T-helper 1 cell treated with Interleukin-12 subunit alpha and Interleukin-12 subunit beta and Interleukin-4 antibody, amounts not matched to agents 30 ng/mL and 1 ng/mL, for 36 hours (primary cell): ENCODE results near the gene SUFU. TPM values are rescaled to one million over a fixed set of nuclear protein-coding genes. Genes with fewer than 3 reads are reported as not detected.

Experiments
- intact Hi-C: fragments of 100-400 bp; cut with micrococcal nuclease; formaldehyde crosslinking; loops from one replicate; pipeline ENCODE4 v1.15.1; 2024
- total RNA-seq: library from RNA; stranded (reverse); gene quantifications from 2 replicates; pipeline ENCODE4 v1.2.3, GENCODE V29; 2022

Gene SUFU
- total RNA-seq, 1 donor from 2014 or later: 12.9 TPM

DNA sequence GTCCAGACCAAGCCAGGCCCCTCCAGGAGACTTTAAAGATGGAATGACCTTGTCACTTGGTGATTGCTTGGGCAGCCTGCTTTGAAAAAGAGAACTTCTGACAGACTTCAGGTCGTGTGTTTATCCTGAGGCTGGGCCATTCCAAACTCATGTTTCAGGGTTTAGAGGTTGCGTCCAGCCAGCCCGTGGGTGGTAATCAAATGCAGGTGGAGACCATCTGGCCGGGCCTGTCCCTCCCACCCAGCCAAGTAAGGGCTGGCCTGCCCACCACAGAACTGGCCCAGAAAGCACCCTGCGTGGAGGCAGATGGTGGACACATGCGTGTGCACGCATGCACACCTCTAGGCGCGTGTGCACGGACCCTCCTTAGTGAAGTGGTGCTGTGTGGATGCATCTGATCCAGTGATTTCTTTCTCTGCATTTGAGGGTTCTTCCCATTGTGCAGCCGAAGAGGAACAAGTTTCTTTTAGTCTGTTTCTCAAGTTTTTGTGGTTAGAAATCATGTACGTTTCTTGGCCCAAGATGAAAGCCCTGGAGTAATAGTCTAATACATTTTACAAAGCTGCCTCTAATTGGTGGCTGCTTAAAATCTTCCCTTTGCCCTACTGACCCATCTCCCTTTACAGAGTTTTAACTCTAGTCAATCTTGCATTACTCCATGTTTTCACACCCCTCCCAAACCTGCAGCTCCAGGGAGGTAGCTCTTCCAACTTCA is 43.0 kb downstream of the SUFU start:
- intact Hi-C loops: no loop called here

DNA sequence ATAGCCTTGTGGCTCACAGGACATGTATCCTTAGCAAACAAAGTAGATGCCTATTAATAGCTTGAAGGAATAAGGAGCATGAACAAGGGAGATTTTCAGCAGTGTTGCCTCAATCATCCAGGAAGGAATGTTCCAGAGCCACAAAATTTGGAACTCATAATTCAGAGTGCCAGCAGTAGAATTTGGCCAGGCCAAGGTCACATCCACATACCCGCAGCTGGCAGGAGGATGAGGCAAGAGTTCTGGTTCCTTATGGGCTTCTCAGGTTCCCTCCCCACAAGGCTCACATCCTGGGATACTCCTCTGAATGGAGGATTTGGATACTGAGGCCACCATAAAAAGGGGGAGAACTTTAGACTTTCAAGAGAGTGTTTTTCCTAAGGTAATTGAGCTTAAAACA is 45.8 kb downstream of the SUFU start:
- intact Hi-C loops: no loop called here

DNA sequence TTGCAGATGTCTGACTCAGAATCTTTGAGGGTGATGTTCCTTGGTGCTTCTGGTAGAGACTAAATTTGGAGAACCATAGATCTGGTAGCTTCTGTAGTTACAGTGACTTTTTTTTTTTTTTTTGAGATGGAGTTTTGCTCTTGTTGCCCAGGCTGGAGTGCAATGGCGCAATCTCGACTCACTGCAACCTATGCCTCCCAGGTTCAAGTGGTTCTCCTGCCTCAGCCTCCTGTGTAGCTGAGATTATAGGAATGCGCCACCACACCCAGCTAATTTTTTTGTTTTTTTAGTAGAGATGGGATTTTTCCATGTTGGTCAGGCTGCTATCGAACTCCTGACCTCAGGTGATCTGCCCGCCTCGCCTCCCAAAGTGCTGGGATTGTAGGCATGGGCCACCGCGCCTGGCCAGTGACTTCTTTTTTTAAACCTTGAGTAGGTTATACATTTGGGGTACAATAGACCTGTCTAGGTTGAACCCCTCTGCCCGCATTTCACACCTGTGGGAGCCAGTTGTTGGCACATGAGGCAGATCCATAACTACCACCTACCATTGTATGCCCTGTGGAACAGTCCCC is 47.0 kb downstream of the SUFU start:
- intact Hi-C loops: no loop called here

DNA sequence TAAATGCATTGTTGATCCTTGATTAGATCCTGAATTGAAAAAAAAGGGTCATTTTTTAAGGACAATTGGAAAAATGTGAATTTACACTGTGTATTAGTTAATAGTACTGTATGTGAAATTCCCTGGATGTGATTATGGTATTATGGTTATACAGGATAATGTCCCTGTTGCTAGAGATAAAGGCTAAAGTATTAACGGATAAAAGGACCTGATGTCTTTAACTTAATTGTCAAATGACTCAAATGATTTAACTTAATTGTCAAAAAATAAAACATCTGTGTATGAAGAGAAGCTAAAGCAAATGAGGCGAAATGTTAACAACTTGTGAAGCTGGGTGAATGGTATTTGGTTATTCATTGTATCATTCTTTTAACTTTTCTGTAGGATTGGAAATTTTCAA is 48.8 kb downstream of the SUFU start:
- intact Hi-C loops: no loop called here

DNA sequence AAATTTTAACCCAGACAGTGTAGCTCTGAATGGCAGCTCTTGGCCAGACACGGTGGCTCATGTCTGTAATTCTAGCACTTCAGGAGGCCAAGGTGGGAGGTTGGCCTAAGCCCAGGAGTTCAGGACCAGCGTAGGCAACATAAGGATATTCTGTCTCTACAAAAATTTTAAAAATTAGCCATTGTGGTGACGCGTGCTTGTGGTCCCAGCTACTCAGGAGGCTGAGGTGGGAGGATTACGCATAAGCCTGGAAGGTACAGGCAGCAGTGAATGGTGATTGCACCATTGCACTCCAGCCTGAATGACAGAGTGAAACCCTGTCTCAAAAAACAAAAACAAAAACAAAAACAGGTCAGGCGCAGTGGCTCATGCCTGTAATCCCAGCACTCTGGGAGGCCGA is 50.0 kb downstream of the SUFU start:
- intact Hi-C loops: no loop called here

DNA sequence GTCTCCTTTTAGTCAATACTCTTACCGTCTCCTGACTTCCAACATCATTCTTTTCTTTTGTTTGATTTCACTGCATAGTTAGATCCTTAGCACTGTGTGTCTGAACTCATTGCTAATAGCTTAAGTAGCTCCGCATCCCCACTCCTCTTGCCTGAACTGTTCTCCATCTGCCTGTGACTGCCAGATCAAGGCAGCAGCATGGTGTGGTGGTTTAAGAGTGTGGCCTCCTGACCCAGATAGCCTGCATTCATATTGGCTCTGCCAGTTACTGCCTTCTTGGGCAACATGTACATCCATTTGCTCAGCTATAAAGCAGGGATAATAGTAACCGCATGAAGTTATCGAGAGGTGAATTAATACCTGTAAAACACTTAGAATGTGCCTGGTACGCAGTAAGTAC is 50.8 kb downstream of the SUFU start:
- intact Hi-C loops: no loop called here

DNA sequence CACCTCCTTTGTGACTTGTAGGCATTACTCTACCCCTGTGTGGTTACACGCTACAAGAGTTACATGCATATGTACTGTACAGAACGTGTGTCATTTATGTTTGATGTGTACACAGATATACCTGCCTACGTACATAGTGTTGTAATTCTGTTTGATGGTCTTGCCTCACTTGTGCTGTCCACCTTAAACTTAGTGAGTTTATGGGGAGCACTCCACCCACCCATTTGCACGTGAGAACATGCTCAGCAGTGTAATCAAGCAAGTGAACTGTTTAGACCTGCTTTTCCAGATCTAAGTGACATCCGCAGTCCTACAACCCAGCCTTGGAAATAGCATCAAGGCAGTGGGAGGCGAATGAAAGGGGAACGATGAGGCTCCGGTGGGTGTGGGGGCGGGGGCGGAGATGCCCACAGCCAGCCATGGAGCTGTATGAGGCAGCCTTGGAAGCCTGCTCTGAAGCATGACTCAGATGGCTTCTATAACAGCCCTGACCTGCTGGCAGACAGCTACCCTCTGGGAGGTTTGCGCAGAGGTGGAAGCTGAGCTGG is 52.1 kb downstream of the SUFU start:
- intact Hi-C loops: no loop called here

DNA sequence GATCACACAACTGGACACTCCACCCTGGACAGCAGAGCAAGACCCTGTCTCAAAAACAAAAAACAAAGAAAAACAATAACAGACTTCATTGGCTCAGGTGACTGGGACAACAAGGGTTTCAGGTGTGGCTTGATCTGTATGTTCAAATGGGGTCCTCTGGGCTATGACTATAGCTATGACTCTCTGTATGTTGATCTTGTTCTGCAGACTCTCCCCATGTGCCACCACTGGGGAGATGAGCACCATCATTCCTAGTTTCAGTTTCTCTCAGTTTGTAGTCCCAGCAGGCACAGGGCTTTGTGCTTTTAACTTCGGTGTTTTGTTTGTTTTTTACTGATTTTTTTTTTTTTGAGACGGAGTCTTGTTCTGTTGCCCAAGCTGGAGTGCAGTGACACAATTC is 53.8 kb downstream of the SUFU start:
- intact Hi-C loops: no loop called here

DNA sequence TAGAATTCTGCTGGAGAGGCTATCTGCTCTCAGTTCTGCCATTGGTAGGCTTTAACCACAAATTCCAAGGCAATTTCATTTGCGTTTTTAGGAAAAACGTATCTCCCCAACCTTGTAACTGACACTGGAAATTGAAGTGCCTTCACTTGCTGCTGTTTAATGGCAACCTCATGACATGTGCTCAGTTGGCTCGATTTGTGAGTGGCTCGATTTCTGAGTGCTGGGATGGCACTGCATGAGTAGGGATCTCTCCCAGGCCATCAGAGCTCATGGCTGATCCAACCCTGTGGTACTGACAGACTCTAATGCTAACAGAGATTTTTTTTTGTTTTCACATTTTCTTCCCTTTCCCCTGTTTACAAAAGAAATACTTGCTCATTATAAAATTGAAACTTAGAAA is 56.0 kb downstream of the SUFU start:
- intact Hi-C loops: no loop called here

DNA sequence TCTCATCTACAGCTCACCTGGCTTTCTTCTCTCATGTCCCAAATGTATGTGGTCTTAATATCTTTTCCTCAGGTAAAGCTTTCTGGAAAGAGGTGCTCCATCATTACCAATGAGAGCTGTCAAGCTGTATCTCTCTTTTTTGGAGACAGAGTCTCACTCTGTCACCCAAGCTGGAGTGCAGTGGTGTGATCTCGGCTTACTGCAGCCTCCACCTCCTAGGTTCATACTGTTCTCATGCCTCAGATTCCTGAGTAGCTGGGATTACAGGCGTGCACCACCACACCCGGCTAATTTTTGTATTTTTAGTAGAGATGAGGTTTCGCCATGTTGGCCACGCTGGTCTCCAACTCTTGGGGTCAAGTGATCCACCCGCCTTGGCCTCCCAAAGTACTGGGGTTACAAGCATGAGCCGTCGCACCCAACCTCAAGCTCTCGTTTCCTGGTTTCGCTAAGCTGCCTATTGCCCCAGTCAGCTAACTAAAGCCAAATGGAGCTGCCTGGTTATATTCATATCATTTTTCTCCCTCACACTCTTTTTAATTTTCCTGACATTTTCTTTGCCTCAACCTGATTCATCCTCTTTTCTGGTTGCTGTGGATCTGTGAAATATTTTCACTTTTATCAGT is 60.5 kb downstream of the SUFU start:
- intact Hi-C loops: no loop called here

DNA sequence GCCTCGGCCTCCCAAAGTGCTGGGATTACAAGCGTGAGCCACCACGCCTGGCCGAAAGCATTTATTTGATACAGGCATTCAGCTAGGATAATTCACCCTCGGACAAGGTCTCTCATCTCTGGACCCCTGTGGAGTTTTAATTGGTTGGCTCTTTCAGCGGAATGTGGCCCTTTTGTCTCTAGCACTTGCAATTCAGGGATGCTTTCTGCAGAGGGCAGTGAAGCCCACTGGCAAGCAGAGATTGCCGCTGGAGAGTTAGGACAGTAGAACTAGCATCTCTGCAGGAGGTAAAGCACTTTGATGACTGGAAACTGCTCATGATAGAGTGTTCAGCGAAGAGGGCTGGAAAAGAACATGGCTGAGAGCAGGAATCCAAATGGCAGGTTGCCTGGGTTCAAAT is 62.0 kb downstream of the SUFU start:
- intact Hi-C loops: no loop called here

DNA sequence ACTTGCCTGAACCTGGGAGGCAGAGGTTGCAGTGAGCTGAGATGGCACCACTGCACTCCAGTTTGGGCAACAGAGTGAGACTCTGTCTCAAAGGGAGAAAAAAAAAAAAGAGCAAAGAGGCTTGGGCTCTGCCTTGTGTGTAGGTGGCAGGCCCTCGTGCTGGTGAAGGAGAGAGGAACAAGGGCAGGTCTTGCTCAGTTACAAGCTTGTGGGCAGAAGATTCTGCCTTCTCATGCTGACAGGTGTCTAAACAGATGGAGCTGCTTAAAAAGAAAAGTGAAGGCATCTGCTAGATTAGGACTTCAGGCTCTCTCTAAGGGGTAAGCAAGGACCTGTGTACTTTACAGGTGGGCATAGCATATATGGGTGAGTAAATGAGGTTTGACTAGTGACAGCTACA is 75.0 kb downstream of the SUFU start:
- intact Hi-C loops: no loop called here

DNA sequence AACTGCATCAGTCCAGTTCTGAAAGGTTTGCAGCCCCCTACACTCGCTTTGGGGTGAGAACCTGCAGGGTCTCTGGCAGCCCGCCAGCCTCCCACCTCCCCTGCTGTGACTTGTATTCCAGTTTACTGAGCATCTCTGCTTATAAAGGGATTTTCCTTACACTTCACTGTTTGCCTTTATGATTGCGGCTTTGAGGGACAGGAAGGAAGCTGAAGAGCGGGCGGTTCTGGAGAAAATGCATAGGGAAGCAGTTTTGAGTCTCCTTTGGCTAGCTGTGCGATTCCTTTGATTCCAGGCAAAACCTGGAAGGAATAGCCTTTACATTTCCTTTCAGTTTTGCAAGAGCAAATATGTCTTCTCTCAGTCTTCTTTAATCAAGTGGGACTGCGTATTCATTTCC is 75.6 kb downstream of the SUFU start:
- intact Hi-C loops: no loop called here

DNA sequence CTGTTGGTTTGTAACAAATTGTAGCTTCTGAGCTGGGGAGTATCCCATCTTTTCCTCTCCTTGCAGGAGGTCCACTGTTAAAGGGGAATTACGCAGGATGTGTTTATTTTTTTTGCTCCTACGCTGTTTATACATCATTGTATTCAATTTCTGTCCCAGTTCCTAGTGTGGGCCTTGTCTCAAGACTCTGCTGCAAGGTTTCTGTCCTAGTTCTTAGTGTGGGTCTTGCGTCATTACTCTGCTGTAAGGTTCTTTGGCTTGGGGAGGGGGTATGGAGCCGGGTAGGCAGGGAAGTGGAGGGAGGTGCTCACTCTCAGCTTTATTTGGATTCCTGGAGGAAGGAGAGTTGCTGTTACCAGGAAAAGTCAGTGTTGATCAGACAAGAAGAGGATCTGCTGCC is 76.5 kb downstream of the SUFU start:
- intact Hi-C loops: loop anchor here (5.0 to 10.0 kb wide), 2 partner anchors 225 to 463 kb away; no protein-coding TSS in a partner anchor

DNA sequence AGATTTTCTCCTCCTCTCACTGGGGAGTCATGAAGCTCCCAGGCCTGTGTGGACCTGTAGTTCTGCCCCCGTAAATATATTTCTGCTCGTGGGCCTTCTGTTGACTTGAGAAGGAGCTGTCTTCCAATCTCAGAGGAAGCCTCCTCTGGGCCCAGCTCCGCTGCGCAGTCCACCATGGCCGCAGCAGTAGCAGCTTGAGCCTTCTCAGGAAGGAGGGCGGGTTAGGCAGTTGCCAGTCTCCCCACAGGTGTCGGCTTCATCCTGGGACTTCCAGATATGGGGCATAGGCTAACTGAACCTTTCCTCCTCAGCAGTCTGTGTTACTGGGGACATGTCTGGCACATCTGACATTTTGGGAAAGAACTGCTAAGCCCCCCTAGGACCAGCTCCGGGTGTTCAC is 77.6 kb downstream of the SUFU start:
- intact Hi-C loops: loop anchor here (5.0 to 10.0 kb wide), 2 partner anchors 227 to 464 kb away; no protein-coding TSS in a partner anchor

DNA sequence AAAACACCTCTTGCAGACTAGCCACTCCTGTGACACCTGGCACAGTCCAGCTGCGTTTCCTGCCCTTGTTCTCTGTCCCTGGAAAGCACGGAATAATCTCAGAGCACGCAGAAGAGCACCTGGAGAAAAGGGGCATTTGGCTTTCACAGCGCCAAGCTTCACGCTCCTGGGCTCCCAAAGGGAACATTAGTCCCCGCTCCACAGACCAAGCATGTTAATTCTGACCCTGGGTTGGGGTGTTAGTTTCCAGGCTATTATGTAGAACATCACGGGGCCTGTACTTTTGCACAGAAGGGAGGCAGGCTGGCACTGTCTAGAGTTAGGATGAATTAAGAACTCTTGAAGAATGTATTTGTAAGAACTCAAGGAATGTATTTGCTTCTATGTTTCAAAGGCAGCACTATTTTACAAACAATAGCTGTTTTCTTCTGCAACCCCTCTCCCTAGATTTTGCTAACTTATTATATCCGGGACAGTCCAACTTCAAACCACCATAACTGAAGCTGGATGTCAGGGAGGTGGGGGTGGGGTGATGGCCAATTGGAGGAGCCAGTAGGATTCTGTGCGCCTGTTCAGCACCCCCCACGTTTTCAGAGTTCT is 78.3 kb downstream of the SUFU start:
- intact Hi-C loops: loop anchor here (5.0 to 10.0 kb wide), 2 partner anchors 227 to 465 kb away; no protein-coding TSS in a partner anchor

DNA sequence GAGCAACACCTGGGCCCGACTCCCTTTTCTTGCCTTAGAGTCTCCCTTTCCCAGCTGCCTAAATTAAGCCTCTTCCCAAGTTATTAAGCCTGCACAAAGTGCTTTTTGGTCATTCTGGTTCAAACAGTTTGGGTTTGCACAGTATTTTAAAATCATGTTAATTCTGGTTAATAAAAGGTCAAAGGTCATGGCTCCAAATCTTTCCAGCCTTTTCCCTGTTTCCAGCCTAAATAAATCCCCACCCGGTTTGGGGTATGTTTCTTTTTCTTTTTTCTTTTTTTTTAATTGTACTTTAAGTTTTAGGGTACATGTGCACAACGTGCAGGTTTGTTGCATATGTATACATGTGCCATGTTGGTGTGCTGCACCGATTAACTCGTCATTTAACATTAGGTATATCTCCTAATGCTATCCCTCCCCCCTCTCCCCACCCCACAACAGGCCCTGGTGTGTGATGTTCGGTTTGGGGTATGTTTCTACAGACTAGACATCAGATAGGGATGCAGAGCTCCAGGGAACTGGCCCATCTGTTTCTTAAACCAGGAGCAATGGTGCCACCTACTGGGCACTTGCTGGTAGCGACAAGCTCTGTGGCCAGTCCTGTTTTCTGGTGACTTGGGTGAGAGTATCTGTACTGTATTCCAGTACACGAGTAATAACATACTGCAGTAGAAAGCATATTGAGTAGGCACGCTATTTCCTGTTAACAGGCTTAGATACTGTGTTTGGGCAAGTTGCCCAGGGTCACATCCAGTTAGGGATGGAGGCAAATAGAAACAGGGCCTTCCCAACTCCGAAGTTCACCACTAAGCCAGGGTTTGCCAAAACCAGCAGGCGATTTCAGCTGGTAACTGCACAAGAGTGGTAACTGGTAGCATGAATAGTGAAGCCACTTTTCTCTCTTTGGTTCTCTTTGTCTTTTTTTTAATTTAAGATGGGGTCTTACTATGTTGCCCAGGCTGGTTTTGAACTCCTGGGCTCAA is 80.0 kb downstream of the SUFU start:
- intact Hi-C loops: loop anchor here (1.0 to 10.0 kb wide), 7 partner anchors 80 to 466 kb away; partner anchors contain the start of gene SUFU

DNA sequence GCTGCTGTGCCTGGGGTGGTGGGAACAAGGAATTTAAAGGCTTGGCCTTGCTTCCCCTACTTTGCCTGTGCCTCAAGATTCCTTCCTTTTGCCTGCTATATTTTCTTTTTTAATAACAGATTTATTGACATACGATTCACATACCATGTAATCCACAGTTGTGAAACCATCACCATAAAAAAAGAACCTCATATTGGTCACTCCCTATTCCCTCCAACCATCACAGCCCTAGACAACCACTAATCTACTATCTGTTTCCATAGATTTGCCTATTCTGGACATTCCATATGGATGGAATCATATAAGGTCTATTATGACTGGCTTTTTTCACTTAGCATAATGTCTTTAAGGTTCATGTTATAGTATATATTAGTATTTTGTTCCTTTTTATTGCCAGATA is 81.3 kb downstream of the SUFU start:
- intact Hi-C loops: loop anchor here (10.0 kb wide), 1 partner anchor 230 kb away; no protein-coding TSS in a partner anchor

DNA sequence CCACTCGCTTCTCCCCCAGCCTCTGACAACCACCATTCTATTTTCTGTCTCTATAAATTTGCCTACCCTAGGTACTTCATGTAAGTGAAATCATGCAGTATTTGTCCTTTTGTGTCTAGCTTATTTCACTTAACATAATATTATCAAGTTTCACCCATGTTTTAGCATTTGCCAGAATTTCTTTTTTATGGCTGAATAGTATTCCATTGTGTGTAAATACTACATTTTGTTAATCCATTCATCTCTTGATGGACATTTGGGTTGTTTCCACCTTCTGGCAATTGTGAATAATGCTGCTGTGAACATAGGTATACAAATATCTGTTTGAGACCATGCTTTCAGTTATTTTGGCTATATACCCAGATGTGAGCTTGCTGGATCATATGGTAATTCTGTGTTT is 83.1 kb downstream of the SUFU start:
- intact Hi-C loops: loop anchor here (10.0 kb wide), 1 partner anchor 232 kb away; no protein-coding TSS in a partner anchor

DNA sequence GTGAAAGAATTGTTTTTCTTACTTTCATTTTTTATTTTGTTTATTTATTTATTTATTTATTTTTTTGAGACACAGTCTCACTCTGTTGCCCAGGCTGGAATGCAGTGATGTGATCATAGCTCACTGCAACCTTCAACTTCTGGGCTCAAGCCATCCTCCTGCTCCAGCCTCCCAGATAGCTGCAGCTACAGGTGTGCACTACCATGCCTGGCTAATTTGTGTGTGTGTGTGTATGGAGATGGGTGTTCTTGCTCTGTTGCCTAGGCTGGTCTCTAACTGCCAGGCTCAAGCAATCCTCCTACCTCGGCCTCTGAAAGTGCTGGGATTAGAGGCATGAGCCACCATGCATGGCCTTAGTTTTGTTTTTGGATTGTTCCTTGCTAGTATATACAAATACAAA is 85.1 kb downstream of the SUFU start:
- intact Hi-C loops: loop anchor here (10.0 kb wide), 1 partner anchor 234 kb away; no protein-coding TSS in a partner anchor
